ENCODE measurements around the gene SLC8B1. TPM values are rescaled to one million over a fixed set of nuclear protein-coding genes. Genes with fewer than 3 reads are reported as not detected.

The SLC8B1 gene
- total RNA-seq, 4 donors from 2014 or later = 76.5 to 256 (median 95.5) TPM

DNA sequence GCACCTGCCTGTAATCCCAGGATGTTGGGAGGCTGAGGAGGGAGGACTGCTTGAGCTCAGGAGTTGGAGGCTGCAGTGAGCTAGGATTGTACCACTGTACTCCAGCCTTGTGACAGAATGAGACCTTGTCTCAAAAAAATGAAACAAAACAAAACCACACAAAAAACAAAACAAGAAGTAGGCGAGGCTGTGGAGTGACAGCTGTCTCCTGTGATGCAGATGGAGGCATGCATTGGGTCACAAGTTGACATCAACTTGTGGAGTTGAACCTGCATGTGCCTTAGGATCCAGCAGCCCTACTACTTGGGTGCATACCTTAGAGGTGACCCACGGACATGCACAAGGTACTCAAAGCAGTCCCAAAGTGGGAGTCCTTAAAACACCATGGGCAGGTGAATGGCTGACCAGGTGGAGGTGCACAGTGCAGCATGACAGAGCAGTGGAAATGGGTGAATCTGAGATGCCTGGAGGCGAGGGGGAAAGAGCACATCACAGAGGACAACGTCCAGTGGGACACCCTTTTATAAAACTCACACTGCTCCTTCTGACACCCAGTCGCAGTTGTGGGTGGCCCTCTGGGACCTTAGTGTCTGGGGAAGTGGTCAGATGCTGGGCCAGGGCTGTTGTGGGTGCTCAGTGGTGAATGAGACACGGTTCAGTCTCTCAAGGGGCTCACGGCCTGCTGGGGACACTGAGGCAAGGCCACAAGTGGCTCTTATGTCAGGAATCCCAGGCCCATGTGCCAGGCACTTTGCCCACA lies 36.2 kb upstream of the SLC8B1 start:
- in situ Hi-C loops (cut with MboI; ENCODE audit: low pct_ligation_motif_present in 1 of 4, low pct_unique_long_range_greater_than_20kb in 1 of 4, low sequenced_read_pairs in 3 of 4) = no loop called here
- intact Hi-C loops (cut with DNase I; ENCODE audit: low total_unique reads) = no loop called here
- H3K27ac ChIP-seq = no peak overlapping the region
- H3K4me1 ChIP-seq = no peaks in the 10 kb centered on the region
- H3K9me3 ChIP-seq = no peaks in the 10 kb centered on the region
- H3K36me3 ChIP-seq = peaks cover 0 to 6% (median 0%) of the 10 kb centered on the region in 4 donors
- H3K27me3 ChIP-seq = no peaks in the 10 kb centered on the region
- WGBS, 2 donors (ENCODE audit: low coverage in 1 of 2) = 71 to 87% methylated on average over 1 to 7 of the region's 7 CpGs
- DNase-seq = no peak
- TF ChIP-seq, protein P1, sequence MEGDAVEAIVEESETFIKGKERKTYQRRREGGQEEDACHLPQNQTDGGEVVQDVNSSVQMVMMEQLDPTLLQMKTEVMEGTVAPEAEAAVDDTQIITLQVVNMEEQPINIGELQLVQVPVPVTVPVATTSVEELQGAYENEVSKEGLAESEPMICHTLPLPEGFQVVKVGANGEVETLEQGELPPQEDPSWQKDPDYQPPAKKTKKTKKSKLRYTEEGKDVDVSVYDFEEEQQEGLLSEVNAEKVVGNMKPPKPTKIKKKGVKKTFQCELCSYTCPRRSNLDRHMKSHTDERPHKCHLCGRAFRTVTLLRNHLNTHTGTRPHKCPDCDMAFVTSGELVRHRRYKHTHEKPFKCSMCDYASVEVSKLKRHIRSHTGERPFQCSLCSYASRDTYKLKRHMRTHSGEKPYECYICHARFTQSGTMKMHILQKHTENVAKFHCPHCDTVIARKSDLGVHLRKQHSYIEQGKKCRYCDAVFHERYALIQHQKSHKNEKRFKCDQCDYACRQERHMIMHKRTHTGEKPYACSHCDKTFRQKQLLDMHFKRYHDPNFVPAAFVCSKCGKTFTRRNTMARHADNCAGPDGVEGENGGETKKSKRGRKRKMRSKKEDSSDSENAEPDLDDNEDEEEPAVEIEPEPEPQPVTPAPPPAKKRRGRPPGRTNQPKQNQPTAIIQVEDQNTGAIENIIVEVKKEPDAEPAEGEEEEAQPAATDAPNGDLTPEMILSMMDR (IDR thresholded peaks at IDR 0.05) = no peak
- TF ChIP-seq EP300 (IDR thresholded peaks at IDR 0.05; ENCODE audit: low read depth) (no peak), POLR2AphosphoS5 (IDR thresholded peaks at IDR 0.05) (no peak), POLR2A (IDR thresholded peaks at IDR 0.05) (no peak)
- H3K4me3 ChIP-seq = no peak overlapping the region

DNA sequence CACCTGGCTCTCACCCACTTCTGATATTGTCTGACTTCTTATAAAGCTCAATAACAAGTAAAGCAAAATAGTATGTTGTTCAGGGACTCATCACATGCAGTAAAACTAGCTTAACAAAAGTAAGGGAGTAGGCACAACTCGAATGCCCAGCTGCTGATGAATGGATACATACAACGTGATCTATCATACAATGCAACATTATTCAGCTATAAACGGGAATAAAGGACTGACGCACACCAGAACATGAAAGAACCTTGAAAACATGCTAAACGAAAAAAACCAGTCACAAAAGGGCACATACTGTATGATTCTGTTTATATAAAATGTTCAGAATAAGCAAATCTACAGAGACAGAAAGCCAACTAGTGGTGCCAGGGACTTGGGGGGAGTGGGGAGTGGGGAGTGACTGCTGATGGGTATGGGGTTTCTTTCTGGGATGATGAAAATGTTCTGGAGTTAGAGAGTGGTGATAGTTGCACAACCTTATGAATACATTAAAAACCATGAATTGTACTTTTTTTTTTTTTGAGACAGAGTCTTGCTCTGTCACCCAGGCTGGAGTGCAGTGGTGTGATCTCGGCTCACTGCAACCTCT lies 34.6 kb upstream of the SLC8B1 start:
- in situ Hi-C loops (cut with MboI; ENCODE audit: low pct_ligation_motif_present in 1 of 4, low pct_unique_long_range_greater_than_20kb in 1 of 4, low sequenced_read_pairs in 3 of 4) = no loop called here
- Histone ChIP-seq H3K9me3 (no peaks in the 10 kb centered on the region), H3K27me3 (no peaks in the 10 kb centered on the region), H3K4me3 (no peak overlapping the region), H3K27ac (no peak overlapping the region), H3K36me3 (no peaks in the 10 kb centered on the region), H3K4me1 (no peaks in the 10 kb centered on the region)
- TF ChIP-seq POLR2A (IDR thresholded peaks at IDR 0.05) = no peak
- TF ChIP-seq, protein P1 (IDR thresholded peaks at IDR 0.05) = no peak
- TF ChIP-seq POLR2AphosphoS5 (IDR thresholded peaks at IDR 0.05) = no peak
- TF ChIP-seq EP300 (IDR thresholded peaks at IDR 0.05; ENCODE audit: low read depth) = no peak
- 79% methylated on average over 5 to 6 of the region's 6 CpGs for WGBS, 2 donors (ENCODE audit: low coverage in 1 of 2)
- no peak for DNase-seq
- intact Hi-C loops (cut with DNase I; ENCODE audit: low total_unique reads) = loop anchor here (10.0 kb wide), 1 partner anchor 175 kb away; no protein-coding TSS in a partner anchor

DNA sequence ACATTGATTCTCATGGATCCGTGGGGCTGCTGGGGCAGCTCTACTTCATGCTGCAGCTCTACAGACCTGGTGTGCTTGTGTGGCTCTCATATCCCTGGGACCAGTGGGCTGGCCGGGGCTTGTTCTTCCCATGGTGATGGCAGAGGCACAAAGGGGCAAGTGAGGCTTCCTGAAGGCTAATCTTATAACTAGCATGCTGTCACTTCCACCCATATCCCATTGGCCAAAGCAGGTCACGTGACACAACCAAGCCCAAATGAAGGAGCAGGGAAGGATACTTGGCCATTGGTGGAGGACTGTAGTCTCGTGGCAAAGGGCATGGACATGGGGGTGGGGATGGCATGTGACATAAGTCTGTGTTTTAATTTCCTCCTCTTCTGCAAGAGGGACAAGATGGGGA lies 33.4 kb upstream of the SLC8B1 start:
- TF ChIP-seq, protein P1 (IDR thresholded peaks at IDR 0.05) = no peak
- TF ChIP-seq POLR2A (IDR thresholded peaks at IDR 0.05) = no peak
- no peak for TF ChIP-seq POLR2AphosphoS5 (IDR thresholded peaks at IDR 0.05)
- no peak for TF ChIP-seq EP300 (IDR thresholded peaks at IDR 0.05; ENCODE audit: low read depth)
- Histone ChIP-seq H3K27ac (no peak overlapping the region), H3K4me1 (no peaks in the 10 kb centered on the region), H3K4me3 (no peak overlapping the region), H3K9me3 (no peaks in the 10 kb centered on the region), H3K36me3 (no peaks in the 10 kb centered on the region), H3K27me3 (no peaks in the 10 kb centered on the region)
- in situ Hi-C loops (cut with MboI; ENCODE audit: low pct_ligation_motif_present in 1 of 4, low pct_unique_long_range_greater_than_20kb in 1 of 4, low sequenced_read_pairs in 3 of 4) = no loop called here
- DNase-seq = no peak
- intact Hi-C loops (cut with DNase I; ENCODE audit: low total_unique reads) = loop anchor here (10.0 kb wide), 1 partner anchor 174 kb away; no protein-coding TSS in a partner anchor
- WGBS, 2 donors (ENCODE audit: low coverage in 1 of 2) = 80 to 94% methylated on average over 1 to 4 of the region's 4 CpGs

DNA sequence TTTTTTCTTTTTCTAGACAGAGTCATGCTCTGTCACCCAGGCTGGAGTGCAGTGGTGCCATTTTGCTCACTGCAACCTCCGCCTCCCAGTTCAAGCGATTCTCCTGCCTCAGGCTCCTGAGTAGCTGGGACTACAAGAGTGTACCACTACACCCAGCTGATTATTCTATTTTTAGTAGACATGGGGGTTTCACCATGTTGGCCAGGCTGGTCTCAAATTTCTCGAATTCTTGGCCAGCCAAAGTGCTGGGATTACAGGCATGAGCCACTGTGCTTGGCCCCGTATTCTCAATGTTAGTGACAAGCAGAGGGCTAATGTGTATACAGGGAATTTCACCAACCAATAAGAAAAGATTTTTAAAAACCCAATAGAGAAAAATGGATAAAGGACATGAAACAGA lies 31.9 kb upstream of the SLC8B1 start:
- H3K27ac ChIP-seq = no peak overlapping the region
- intact Hi-C loops (cut with DNase I; ENCODE audit: low total_unique reads) = loop anchor here (10.0 kb wide), 1 partner anchor 172 kb away; no protein-coding TSS in a partner anchor
- H3K36me3 ChIP-seq = no peaks in the 10 kb centered on the region
- in situ Hi-C loops (cut with MboI; ENCODE audit: low pct_ligation_motif_present in 1 of 4, low pct_unique_long_range_greater_than_20kb in 1 of 4, low sequenced_read_pairs in 3 of 4) = no loop called here
- H3K4me3 ChIP-seq = no peak overlapping the region
- TF ChIP-seq POLR2AphosphoS5 (IDR thresholded peaks at IDR 0.05) (no peak), POLR2A (IDR thresholded peaks at IDR 0.05) (no peak), EP300 (IDR thresholded peaks at IDR 0.05; ENCODE audit: low read depth) (no peak)
- TF ChIP-seq, protein P1 (IDR thresholded peaks at IDR 0.05) = no peak
- no peaks in the 10 kb centered on the region for H3K4me1 ChIP-seq
- 93% methylated on average over 4 of the region's 4 CpGs; no CpG with 5 or more reads in 1 of the 2 donors for WGBS, 2 donors (ENCODE audit: low coverage in 1 of 2)
- no peaks in the 10 kb centered on the region for H3K9me3 ChIP-seq
- no peak for DNase-seq
- no peaks in the 10 kb centered on the region for H3K27me3 ChIP-seq
